Endothelial cell of umbilical vein (primary cell): ENCODE results near the gene UFSP2.

Source experiments
- EZH2 ChIP-seq: IDR thresholded peaks from 2 replicates; pipeline ENCODE4 v1.6.1; 2012; ENCODE audit warnings: borderline replicate concordance, low read depth, mild to moderate bottlenecking, moderate library complexity, low read length, inconsistent platforms; ENCODE audit not compliant: severe bottlenecking
- FOS ChIP-seq: IDR thresholded peaks from 2 replicates; pipeline ENCODE4 v1.6.1; 2011; ENCODE audit warnings: mild to moderate bottlenecking, low read length, moderate library complexity, borderline replicate concordance; ENCODE audit not compliant: insufficient read depth
- GATA2 ChIP-seq: IDR thresholded peaks from 2 replicates; pipeline ENCODE4 v1.7.0; 2011; ENCODE audit warnings: low read depth, mild to moderate bottlenecking, moderate library complexity, mixed read lengths, low read length; ENCODE audit not compliant: insufficient read length, insufficient read depth
- JUN ChIP-seq: IDR thresholded peaks from 2 replicates; pipeline ENCODE4 v1.6.1; 2011; ENCODE audit warnings: borderline replicate concordance, low read depth; ENCODE audit not compliant: insufficient read length, insufficient read depth
- MYC ChIP-seq: IDR thresholded peaks from one replicate; pipeline ENCODE4 v1.6.1; 2011; ENCODE audit warnings: mild to moderate bottlenecking, low read depth, low read length
- POLR2A ChIP-seq: IDR thresholded peaks from 2 replicates; pipeline ENCODE4 v1.6.1; 2012; ENCODE audit warnings: low read depth, mild to moderate bottlenecking, control low read depth, low read length
- POLR2AphosphoS5 ChIP-seq: IDR thresholded peaks from 2 replicates; pipeline ENCODE4 v1.6.1; 2012; ENCODE audit warnings: low read depth, mild to moderate bottlenecking, control low read depth, low read length, moderate library complexity; ENCODE audit not compliant: insufficient read depth
- TF ChIP-seq, protein P1 (sequence below), 2 donors: IDR thresholded peaks; 1 replicate in 1 of 2; 2 replicates in 1 of 2; pipeline ENCODE4 v1.5.1; 2011; ENCODE audit warnings: low read length in 2 of 2, mild to moderate bottlenecking in 2 of 2, moderate library complexity in 2 of 2, control low read depth in 1 of 2, inconsistent platforms in 1 of 2, low read depth in 1 of 2; ENCODE audit not compliant: insufficient read depth in 1 of 2; ENCODE audit errors: extremely low read depth in 1 of 2
- TF ChIP-seq, protein P2 (sequence below): IDR thresholded peaks from 2 replicates; pipeline ENCODE4 v1.6.1; 2011; ENCODE audit not compliant: insufficient read depth, insufficient read length

DNA sequence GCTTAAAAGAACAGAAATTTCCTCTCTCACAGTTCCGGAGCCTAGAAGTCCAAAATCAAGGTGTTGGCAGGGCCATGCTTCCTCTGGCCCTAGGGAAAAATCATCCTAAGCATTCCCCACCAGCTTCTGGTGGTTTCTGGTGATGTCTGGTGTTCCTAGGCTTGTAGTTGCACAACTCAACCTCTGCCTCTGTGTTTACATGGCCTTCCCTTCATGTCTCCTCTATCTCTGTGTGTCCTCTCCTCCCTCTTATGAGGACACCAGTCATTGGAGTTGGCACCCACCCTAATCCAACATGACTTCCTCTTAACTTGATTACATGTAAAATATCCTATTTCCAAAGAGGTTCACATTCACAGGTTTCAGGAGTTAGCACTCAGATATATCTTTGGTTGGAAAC lies 45.4 kb downstream of the UFSP2 start:
- TF ChIP-seq, protein P1, sequence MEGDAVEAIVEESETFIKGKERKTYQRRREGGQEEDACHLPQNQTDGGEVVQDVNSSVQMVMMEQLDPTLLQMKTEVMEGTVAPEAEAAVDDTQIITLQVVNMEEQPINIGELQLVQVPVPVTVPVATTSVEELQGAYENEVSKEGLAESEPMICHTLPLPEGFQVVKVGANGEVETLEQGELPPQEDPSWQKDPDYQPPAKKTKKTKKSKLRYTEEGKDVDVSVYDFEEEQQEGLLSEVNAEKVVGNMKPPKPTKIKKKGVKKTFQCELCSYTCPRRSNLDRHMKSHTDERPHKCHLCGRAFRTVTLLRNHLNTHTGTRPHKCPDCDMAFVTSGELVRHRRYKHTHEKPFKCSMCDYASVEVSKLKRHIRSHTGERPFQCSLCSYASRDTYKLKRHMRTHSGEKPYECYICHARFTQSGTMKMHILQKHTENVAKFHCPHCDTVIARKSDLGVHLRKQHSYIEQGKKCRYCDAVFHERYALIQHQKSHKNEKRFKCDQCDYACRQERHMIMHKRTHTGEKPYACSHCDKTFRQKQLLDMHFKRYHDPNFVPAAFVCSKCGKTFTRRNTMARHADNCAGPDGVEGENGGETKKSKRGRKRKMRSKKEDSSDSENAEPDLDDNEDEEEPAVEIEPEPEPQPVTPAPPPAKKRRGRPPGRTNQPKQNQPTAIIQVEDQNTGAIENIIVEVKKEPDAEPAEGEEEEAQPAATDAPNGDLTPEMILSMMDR (IDR thresholded peaks at IDR 0.05; ENCODE audit: extremely low read depth in 1 of 2, insufficient read depth in 1 of 2, low read depth in 1 of 2, low read length in 2 of 2) = no peak
- TF ChIP-seq MYC (no peak), POLR2AphosphoS5 (no peak), JUN (no peak), EZH2 (no peak), POLR2A (no peak), GATA2 (no peak), FOS (no peak)
- TF ChIP-seq, protein P2, sequence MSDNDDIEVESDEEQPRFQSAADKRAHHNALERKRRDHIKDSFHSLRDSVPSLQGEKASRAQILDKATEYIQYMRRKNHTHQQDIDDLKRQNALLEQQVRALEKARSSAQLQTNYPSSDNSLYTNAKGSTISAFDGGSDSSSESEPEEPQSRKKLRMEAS = no peak
